ENCODE data around the gene ITIH4.

Gene ITIH4

GRCh38 chr3:52779837-52780585 is 50.5 kb downstream of the ITIH4 start:
- TF ChIP-seq CTCF (IDR thresholded peaks at IDR 0.05): no peak

GRCh38 chr3:52779011-52779836 is 51.2 kb downstream of the ITIH4 start:
- TF ChIP-seq CTCF (IDR thresholded peaks at IDR 0.05): no peak

- no peak for TF ChIP-seq CTCF (IDR thresholded peaks at IDR 0.05)
These were observed 52.3 kb downstream of the ITIH4 start for GRCh38 chr3:52777959-52778805.

GRCh38 chr3:52777127-52777958 is 53.1 kb downstream of the ITIH4 start, which contains the start of gene ITIH1:
Gene ITIH1 (plus strand): TSS chr3:52777599. CDS start chr3:52777616, 17 bp downstream.
- no peak for TF ChIP-seq CTCF (IDR thresholded peaks at IDR 0.05)

GRCh38 chr3:52775877-52776276 is 54.6 kb downstream of the ITIH4 start:
- no peak for TF ChIP-seq CTCF (IDR thresholded peaks at IDR 0.05)

GRCh38 chr3:52774901-52775864 is 55.3 kb downstream of the ITIH4 start:
- no peak for TF ChIP-seq CTCF (IDR thresholded peaks at IDR 0.05)
